ENCODE data around the gene ARHGAP22. TPM values are rescaled to one million over a fixed set of nuclear protein-coding genes. Genes with fewer than 3 reads are reported as not detected.

Gene ARHGAP22
- total RNA-seq, 2 donors from 2014 or later, result 4.4 to 8.6 TPM

DNA sequence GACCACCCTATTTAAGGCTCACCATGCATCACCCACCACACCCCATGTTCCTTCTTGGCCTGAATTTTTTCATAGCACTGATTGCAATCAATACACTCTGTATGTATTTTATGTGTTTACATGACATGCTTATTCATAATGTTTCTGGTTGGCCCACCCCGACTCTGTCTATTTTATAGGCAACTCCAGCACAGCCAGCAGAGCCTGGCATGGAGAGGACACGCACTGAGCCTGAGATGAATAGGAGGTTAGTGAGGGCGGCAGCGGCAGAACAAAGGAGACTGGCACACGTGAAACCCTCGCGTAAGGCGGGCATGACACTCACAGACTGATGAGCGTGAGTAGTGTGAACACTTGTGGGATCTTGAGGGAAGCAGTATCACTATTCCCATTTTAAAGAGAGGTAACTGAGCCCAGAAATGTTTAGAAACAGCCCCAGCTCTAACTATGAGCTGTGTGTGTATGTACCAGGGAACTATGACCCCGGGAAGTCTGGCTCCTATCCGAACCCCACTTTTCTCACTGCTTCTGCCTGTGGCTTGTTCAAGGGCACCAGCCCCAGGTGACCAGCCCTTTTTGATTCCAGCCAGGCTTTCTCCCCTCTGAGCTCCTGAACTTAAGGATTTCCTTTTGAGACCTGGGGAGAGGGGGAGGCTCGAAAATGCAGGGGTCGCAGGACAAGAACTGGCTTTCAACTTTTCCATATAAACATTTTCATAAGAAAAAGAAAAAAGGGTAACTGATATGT is 113.3 kb downstream of the ARHGAP22 start:
- TF ChIP-seq, protein P1, sequence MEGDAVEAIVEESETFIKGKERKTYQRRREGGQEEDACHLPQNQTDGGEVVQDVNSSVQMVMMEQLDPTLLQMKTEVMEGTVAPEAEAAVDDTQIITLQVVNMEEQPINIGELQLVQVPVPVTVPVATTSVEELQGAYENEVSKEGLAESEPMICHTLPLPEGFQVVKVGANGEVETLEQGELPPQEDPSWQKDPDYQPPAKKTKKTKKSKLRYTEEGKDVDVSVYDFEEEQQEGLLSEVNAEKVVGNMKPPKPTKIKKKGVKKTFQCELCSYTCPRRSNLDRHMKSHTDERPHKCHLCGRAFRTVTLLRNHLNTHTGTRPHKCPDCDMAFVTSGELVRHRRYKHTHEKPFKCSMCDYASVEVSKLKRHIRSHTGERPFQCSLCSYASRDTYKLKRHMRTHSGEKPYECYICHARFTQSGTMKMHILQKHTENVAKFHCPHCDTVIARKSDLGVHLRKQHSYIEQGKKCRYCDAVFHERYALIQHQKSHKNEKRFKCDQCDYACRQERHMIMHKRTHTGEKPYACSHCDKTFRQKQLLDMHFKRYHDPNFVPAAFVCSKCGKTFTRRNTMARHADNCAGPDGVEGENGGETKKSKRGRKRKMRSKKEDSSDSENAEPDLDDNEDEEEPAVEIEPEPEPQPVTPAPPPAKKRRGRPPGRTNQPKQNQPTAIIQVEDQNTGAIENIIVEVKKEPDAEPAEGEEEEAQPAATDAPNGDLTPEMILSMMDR (IDR thresholded peaks at IDR 0.05), result no peak
- TF ChIP-seq POLR2A (IDR thresholded peaks at IDR 0.05) (no peak), POLR2AphosphoS5 (IDR thresholded peaks at IDR 0.05) (no peak)
- H3K4me3 ChIP-seq, result no peak overlapping the region
- H3K9me3 ChIP-seq, result no peaks in the 10 kb centered on the region
- H3K36me3 ChIP-seq, result no peaks in the 10 kb centered on the region
- 74% methylated on average over 13 of the region's 13 CpGs for WGBS
- H3K4me1 ChIP-seq (replicated peaks), result no peaks in the 10 kb centered on the region
- intact Hi-C loops (cut with DNase I), result no loop called here
- no peak for DNase-seq (ENCODE audit: low spot score)
- H3K27me3 ChIP-seq (replicated peaks; ENCODE audit: insufficient read depth), result no peaks in the 10 kb centered on the region
- no peak overlapping the region for H3K27ac ChIP-seq

DNA sequence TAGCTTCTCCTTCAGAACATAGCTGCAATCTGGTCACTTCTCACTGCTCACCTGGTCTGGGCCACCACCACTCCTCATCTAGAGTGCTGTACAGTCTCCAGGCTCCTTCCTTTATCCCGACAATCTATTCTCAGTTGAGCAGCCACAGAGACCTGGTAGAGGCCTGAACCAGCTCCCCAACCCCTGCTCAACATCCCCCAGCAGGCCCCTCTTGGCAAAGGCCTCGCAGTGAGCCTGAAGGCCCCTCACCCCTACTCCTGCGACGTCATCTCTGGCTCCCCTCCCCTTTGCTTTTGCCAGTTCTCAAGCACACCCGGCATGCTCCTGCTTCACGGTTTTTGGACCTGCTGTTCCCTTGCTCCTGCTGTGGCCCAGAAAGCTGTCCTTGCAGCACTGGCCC is 113.9 kb downstream of the ARHGAP22 start:
- H3K9me3 ChIP-seq, result no peaks in the 10 kb centered on the region
- no peak for DNase-seq (ENCODE audit: low spot score)
- H3K27me3 ChIP-seq (replicated peaks; ENCODE audit: insufficient read depth), result no peaks in the 10 kb centered on the region
- intact Hi-C loops (cut with DNase I), result no loop called here
- no peaks in the 10 kb centered on the region for H3K4me1 ChIP-seq (replicated peaks)
- no peak overlapping the region for H3K4me3 ChIP-seq
- WGBS, result 71% methylated on average over 6 of the region's 6 CpGs
- no peak overlapping the region for H3K27ac ChIP-seq
- TF ChIP-seq POLR2AphosphoS5 (IDR thresholded peaks at IDR 0.05) (no peak), POLR2A (IDR thresholded peaks at IDR 0.05) (no peak)
- TF ChIP-seq, protein P1 (IDR thresholded peaks at IDR 0.05), result no peak
- H3K36me3 ChIP-seq, result no peaks in the 10 kb centered on the region

- no peaks in the 10 kb centered on the region for H3K36me3 ChIP-seq
- no peaks in the 10 kb centered on the region for H3K9me3 ChIP-seq
- intact Hi-C loops (cut with DNase I), result no loop called here
- TF ChIP-seq POLR2A (IDR thresholded peaks at IDR 0.05) (no peak), POLR2AphosphoS5 (IDR thresholded peaks at IDR 0.05) (no peak)
- TF ChIP-seq, protein P1 (IDR thresholded peaks at IDR 0.05), result no peak
- no peak overlapping the region for H3K27ac ChIP-seq
- H3K27me3 ChIP-seq (replicated peaks; ENCODE audit: insufficient read depth), result no peaks in the 10 kb centered on the region
- no peaks in the 10 kb centered on the region for H3K4me1 ChIP-seq (replicated peaks)
- no peak overlapping the region for H3K4me3 ChIP-seq
- 95% methylated on average over 7 of the region's 7 CpGs for WGBS
- no peak for DNase-seq (ENCODE audit: low spot score)
These were observed 114.3 kb downstream of the ARHGAP22 start for GRCh38 chr10:48490571-48490940.

DNA sequence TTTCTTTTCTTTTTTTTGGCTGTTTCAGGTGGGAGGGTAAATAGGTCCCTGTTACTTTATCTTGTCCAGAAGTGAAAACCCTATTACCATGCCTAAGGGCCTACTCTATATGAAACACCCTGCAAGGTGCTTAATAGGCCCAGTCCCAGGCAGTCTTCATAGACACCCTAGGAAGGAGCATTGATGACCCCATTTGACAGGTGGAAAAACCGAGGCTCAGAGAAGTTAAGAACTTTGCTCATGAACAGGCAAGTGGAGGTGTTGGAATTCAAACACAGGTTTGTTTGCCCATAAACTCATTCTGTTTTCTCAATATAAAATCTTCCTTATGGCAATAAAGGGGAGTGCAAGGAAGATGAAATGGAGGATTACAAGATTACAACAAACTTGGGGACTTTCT is 115.8 kb downstream of the ARHGAP22 start:
- Histone ChIP-seq H3K36me3 (no peaks in the 10 kb centered on the region), H3K27ac (no peak overlapping the region), H3K4me3 (no peak overlapping the region), H3K4me1 (replicated peaks) (no peaks in the 10 kb centered on the region), H3K27me3 (replicated peaks; ENCODE audit: insufficient read depth) (no peaks in the 10 kb centered on the region), H3K9me3 (no peaks in the 10 kb centered on the region)
- WGBS, result 96% methylated on average over 1 of the region's 1 CpG
- no peak for DNase-seq (ENCODE audit: low spot score)
- TF ChIP-seq, protein P1 (IDR thresholded peaks at IDR 0.05), result no peak
- TF ChIP-seq POLR2AphosphoS5 (IDR thresholded peaks at IDR 0.05) (no peak), POLR2A (IDR thresholded peaks at IDR 0.05) (no peak)
- intact Hi-C loops (cut with DNase I), result no loop called here

GRCh38 chr10:48487244-48487643 is 117.6 kb downstream of the ARHGAP22 start:
- H3K27me3 ChIP-seq (replicated peaks; ENCODE audit: insufficient read depth), result no peaks in the 10 kb centered on the region
- 100% methylated on average over 1 of the region's 1 CpG for WGBS
- intact Hi-C loops (cut with DNase I), result no loop called here

More at GRCh38 chr10:48487244-48487643, 117.6 kb downstream of the ARHGAP22 start:
- H3K4me3 ChIP-seq, result no peak overlapping the region
- no peaks in the 10 kb centered on the region for H3K36me3 ChIP-seq
- H3K27ac ChIP-seq, result no peak overlapping the region
- no peaks in the 10 kb centered on the region for H3K4me1 ChIP-seq (replicated peaks)
- TF ChIP-seq POLR2A (IDR thresholded peaks at IDR 0.05), result no peak
- TF ChIP-seq, protein P1 (IDR thresholded peaks at IDR 0.05), result no peak
- no peak for TF ChIP-seq POLR2AphosphoS5 (IDR thresholded peaks at IDR 0.05)
- no peaks in the 10 kb centered on the region for H3K9me3 ChIP-seq
- no peak for DNase-seq (ENCODE audit: low spot score)
